ENCODE measurements around the gene GNAZ.

Gene GNAZ

DNA sequence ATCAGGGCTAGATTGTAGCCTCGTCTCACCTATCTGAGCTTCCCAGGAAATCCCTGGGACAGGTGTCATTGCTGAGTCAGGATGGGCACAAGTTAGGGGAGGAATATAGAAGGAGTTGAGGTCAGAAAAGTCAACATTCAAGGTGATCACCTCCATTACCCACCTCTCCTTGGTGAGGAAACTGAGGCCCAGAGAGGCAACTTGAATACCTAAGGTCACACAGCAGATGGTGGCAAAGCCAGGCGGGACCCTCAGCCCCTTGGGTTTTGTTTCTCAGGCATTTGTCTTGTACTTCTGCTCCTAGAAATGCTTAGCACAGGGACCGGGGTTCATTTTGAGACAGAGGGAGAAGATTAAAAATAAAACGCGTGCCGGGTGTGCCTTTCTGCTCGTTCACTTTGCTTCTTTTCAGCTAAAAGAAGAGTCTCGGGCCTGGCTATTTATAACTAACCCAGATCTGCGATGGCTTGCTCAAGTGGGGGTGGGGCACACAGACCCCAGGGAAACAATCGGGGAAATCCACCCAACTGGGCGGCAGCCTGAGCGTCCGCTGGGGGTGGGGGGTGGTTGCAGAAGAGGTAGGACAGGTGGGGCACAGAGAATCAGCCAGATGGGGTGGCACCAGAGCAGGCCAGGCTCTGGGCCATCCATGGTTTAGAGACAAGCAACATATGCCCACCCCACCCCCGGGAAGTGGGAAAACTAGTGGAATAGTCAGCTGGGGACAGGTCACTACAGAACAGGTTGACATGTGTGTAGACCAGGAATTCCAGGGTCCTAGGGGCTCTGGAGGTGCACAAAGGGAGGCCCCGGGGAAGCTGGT is 3.9 kb upstream of the GNAZ start:
- no peak for DNase-seq
- Histone ChIP-seq H3K9me2 (replicated peaks; ENCODE audit: insufficient read depth, low read length) (no peaks in the 10 kb centered on the region), H3K27me3 (replicated peaks; ENCODE audit: insufficient read depth, low read length) (no peaks in the 10 kb centered on the region), H3K4me2 (ENCODE audit: low read depth, low read length) (no peak overlapping the region), H3K4me1 (ENCODE audit: low read length) (no peaks in the 10 kb centered on the region), H2AFZ (ENCODE audit: low read length) (no peak overlapping the region), H3K4me3 (ENCODE audit: low read length) (no peak overlapping the region), H3K36me3 (replicated peaks; ENCODE audit: insufficient read depth, low read length) (no peaks in the 10 kb centered on the region), H3K9ac (ENCODE audit: low read length) (no peak overlapping the region), H3K9me3 (replicated peaks; ENCODE audit: insufficient read depth, low read length) (no peaks in the 10 kb centered on the region), H3F3A (ENCODE audit: insufficient read depth, low read length) (no peaks in the 10 kb centered on the region), H3K79me2 (ENCODE audit: low read length) (peaks cover 4% of the 10 kb centered on the region; the same call in 1 of the 2 replicates), H3K27ac (ENCODE audit: low read length) (no peak overlapping the region), H4K20me1 (ENCODE audit: insufficient read depth, low read length) (no peaks in the 10 kb centered on the region)
- TF ChIP-seq EZH2 (optimal IDR thresholded peaks at IDR 0.05; ENCODE audit: low read depth, low read length), result no peak

DNA sequence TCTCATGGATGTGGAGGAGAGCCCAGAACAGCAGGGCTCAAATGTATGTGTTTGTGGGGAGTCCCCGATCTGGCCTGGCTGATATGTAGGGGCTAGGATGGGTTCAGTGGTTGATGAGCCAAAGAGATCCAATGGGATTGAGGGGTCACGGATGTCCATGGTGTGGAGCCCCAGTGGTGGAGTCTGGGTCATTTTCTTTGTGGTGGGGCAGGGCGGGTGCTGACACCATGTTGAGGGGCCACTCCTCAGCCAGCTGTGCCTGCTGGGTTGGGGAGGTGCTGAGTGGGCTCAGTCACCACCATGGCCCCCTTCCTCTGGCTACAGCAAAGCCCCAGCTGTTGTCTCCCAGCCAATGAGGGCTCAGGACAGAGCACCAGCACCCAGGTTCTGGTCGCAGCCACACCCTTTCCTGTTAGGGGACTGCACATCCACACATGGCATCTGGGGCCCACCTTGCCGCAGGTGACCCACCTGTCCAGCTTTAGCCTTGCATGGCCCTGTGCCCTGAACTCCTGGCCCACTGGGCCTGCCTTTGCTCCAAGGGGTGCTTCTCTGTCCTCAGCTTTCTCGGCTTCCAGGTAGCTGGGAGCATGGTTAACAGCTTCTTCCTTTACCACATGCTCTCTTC is 3.2 kb upstream of the GNAZ start:
- Histone ChIP-seq H3K4me3 (ENCODE audit: low read length) (no peak overlapping the region), H2AFZ (ENCODE audit: low read length) (no peak overlapping the region), H3K4me2 (ENCODE audit: low read depth, low read length) (no peak overlapping the region), H3K9me2 (replicated peaks; ENCODE audit: insufficient read depth, low read length) (no peaks in the 10 kb centered on the region), H3K9ac (ENCODE audit: low read length) (no peak overlapping the region), H4K20me1 (ENCODE audit: insufficient read depth, low read length) (no peaks in the 10 kb centered on the region), H3K4me1 (ENCODE audit: low read length) (no peaks in the 10 kb centered on the region), H3K9me3 (replicated peaks; ENCODE audit: insufficient read depth, low read length) (no peaks in the 10 kb centered on the region), H3K27ac (ENCODE audit: low read length) (no peak overlapping the region), H3F3A (ENCODE audit: insufficient read depth, low read length) (no peaks in the 10 kb centered on the region), H3K27me3 (replicated peaks; ENCODE audit: insufficient read depth, low read length) (no peaks in the 10 kb centered on the region), H3K79me2 (ENCODE audit: low read length) (peaks cover 8% of the 10 kb centered on the region; the same call in 1 of the 2 replicates), H3K36me3 (replicated peaks; ENCODE audit: insufficient read depth, low read length) (no peaks in the 10 kb centered on the region)
- TF ChIP-seq, protein P1, sequence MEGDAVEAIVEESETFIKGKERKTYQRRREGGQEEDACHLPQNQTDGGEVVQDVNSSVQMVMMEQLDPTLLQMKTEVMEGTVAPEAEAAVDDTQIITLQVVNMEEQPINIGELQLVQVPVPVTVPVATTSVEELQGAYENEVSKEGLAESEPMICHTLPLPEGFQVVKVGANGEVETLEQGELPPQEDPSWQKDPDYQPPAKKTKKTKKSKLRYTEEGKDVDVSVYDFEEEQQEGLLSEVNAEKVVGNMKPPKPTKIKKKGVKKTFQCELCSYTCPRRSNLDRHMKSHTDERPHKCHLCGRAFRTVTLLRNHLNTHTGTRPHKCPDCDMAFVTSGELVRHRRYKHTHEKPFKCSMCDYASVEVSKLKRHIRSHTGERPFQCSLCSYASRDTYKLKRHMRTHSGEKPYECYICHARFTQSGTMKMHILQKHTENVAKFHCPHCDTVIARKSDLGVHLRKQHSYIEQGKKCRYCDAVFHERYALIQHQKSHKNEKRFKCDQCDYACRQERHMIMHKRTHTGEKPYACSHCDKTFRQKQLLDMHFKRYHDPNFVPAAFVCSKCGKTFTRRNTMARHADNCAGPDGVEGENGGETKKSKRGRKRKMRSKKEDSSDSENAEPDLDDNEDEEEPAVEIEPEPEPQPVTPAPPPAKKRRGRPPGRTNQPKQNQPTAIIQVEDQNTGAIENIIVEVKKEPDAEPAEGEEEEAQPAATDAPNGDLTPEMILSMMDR (IDR thresholded peaks at IDR 0.05; ENCODE audit: low read length), result no peak
- TF ChIP-seq EZH2phosphoT487 (IDR thresholded peaks at IDR 0.05; ENCODE audit: low read length) (no peak), EZH2 (optimal IDR thresholded peaks at IDR 0.05; ENCODE audit: low read depth, low read length) (no peak)
- DNase-seq, result no peak

DNA sequence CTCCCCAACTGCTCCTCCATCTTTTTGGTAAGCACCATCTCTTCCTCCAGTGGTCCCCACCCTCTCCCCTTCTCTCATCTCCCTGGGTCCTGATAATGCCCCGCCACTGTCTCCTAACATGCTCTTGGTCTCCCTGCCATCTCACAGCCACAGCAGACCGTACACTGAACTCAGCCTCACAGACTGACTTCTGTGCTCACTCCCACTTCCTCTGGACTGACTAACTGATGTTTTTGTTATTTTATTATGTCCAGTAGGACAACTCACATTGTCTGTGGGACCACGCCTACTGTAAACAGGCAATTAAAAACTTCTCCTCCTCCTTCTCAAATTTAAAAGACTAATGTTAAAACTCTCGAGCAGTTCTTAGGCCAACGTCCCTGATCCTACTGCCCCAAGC is 2.6 kb upstream of the GNAZ start:
- Histone ChIP-seq H3K4me2 (ENCODE audit: low read depth, low read length) (no peak overlapping the region), H3K9me2 (replicated peaks; ENCODE audit: insufficient read depth, low read length) (no peaks in the 10 kb centered on the region), H3K4me1 (ENCODE audit: low read length) (no peaks in the 10 kb centered on the region), H2AFZ (ENCODE audit: low read length) (no peak overlapping the region), H3K36me3 (replicated peaks; ENCODE audit: insufficient read depth, low read length) (no peaks in the 10 kb centered on the region), H3K27me3 (replicated peaks; ENCODE audit: insufficient read depth, low read length) (no peaks in the 10 kb centered on the region), H4K20me1 (ENCODE audit: insufficient read depth, low read length) (no peaks in the 10 kb centered on the region), H3K9me3 (replicated peaks; ENCODE audit: insufficient read depth, low read length) (no peaks in the 10 kb centered on the region), H3K4me3 (ENCODE audit: low read length) (no peak overlapping the region), H3K79me2 (ENCODE audit: low read length) (peaks cover 8% of the 10 kb centered on the region; the same call in 1 of the 2 replicates), H3F3A (ENCODE audit: insufficient read depth, low read length) (no peaks in the 10 kb centered on the region), H3K27ac (ENCODE audit: low read length) (no peak overlapping the region), H3K9ac (ENCODE audit: low read length) (no peak overlapping the region)
- no peak for DNase-seq
- TF ChIP-seq, protein P1 (IDR thresholded peaks at IDR 0.05; ENCODE audit: low read length), result no peak
- TF ChIP-seq EZH2 (optimal IDR thresholded peaks at IDR 0.05; ENCODE audit: low read depth, low read length) (no peak), EZH2phosphoT487 (IDR thresholded peaks at IDR 0.05; ENCODE audit: low read length) (no peak)
